HG03060 (cell line): ENCODE results near the gene EVC2.

Experiments used
- ATAC-seq: cut with Tn5 transposase; IDR thresholded peaks from one replicate; pipeline ENCODE4 v1.9.1; 2021; ENCODE audit warnings: low read depth, moderate number of reproducible peaks; ENCODE audit not compliant: unreplicated experiment

Gene EVC2

GRCh38 chr4:5526080-5526846 is 182.1 kb downstream of the EVC2 start:
- no peak for ATAC-seq

DNA sequence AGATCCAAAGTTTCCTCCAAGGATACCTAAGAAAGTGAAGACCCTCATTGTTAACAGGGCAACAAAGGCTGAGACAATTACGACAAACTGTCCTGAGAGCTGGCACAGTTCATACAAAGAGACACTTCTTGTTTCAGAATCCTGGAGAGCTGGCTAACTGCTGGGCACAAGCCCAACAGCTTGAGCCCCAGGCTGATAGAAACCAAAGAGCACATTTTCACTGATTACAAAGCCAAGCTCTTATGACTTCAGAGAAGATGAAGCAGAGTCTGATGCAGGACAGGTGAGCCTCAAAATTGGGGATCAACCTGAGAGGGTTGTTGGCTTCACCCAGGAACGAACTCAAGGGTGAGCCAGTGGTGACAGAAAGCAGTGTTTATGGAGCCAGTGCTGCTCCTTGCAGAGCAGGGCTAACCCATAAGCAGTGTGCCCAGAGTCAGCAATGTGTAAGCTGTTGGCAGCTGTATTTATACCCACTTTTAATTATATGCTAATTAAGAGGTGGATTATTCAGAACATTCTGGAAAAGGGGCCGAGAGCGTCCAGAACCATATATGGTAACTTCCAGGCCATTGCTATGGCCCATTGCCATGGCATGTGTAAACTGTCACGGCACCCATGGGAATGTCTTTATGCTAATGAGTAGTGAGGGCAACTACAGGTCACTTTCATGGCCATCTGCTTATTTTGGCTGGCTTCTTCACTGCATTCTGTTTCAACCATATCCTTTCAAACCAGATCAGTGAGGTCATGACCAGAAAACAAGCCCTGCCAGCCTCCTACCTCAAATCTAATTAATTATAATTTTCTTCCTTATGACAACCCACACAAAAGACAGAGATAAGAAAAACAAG is 183.7 kb downstream of the EVC2 start:
- ATAC-seq: no peak

DNA sequence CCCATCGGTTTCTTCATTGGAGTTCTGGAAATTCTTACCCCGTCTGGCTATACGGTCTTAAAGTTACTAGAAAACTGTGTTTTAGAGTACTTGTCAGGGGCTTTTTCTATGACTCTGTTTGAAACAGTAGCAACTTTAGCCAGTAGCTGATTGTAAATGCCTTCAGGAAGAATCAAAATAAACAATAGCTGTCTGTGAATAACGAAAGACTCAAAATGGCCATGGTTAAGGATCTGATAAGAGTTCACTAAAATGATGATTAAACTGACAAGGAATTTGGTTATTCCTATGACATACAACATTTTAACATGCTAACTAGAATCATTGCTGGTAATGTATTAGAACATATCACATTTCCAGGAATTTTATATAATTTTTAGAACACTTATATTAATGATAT is 191.0 kb downstream of the EVC2 start:
- no peak for ATAC-seq

DNA sequence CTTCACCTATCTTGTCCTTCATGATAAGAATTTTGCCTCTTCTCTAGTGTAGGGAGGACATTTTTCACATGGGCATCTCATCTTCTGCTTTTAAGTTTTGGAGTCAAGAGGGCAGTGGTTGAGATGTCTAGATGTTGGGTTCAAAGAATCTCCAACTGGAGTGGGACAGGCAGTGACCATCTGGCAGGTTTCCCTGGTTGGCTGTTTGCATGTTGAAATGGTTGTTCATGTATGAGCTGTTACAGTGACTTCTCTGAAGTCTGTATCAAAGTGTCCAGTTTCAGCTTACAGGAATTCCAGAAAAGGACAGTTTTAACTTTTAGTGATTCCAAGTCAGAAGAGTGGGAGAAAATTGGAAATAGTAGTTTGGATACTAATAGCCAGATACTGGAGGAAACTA is 192.7 kb downstream of the EVC2 start:
- no peak for ATAC-seq
